ENCODE data around the gene RPL28.

RPL28 gene

GRCh38 chr19:55389386-55390317, 3.9 kb downstream of the RPL28 start:
- no peak for TF ChIP-seq PKNOX1 (IDR thresholded peaks at IDR 0.05)
- TF ChIP-seq SUZ12 (IDR thresholded peaks at IDR 0.05): no peak
- TF ChIP-seq ZNF384 (IDR thresholded peaks at IDR 0.05): no peak
- TF ChIP-seq LEF1 (IDR thresholded peaks at IDR 0.05; ENCODE audit: borderline replicate concordance): no peak
- TF ChIP-seq ARNT (IDR thresholded peaks at IDR 0.05): no peak
- no peak for TF ChIP-seq L3MBTL2 (conservative IDR thresholded peaks at IDR 0.05)
- no peak for TF ChIP-seq FOXM1 (IDR thresholded peaks at IDR 0.05; ENCODE audit: borderline replicate concordance)
- no peak for TF ChIP-seq NFRKB (IDR thresholded peaks at IDR 0.05)
- no peak for TF ChIP-seq FOXA1 (IDR thresholded peaks at IDR 0.05)
- TF ChIP-seq SP1 (IDR thresholded peaks at IDR 0.05): no peak
- no peak for TF ChIP-seq FOXK2 (IDR thresholded peaks at IDR 0.05)
- TF ChIP-seq ELF4 (IDR thresholded peaks at IDR 0.05): no peak
- TF ChIP-seq HDGF (IDR thresholded peaks at IDR 0.05; ENCODE audit: borderline replicate concordance): no peak
- TF ChIP-seq CTBP1 (IDR thresholded peaks at IDR 0.05; ENCODE audit: borderline replicate concordance): no peak
- TF ChIP-seq TARDBP (IDR thresholded peaks at IDR 0.05): no peak
- no peak for TF ChIP-seq BHLHE40 (IDR thresholded peaks at IDR 0.05; ENCODE audit: borderline replicate concordance)
- ChIA-PET POLR2A (interaction anchor here (0.7 to 9.0 kb wide), 10 partner anchors 9 to 223 kb away, joined by 3 to 72 read pairs (median 4); partner anchors contain the start of genes DNAAF3, KMT5C and UBE2S), CTCF (no interaction called here)
- DNase-seq (ENCODE audit: extremely low spot score): no peak

GRCh38 chr19:55390461-55390880, 4.7 kb downstream of the RPL28 start:
- ChIA-PET CTCF (no interaction called here), POLR2A (interaction anchor here (1.2 to 9.0 kb wide), 6 partner anchors 9 to 89 kb away, joined by 3 to 72 read pairs (median 10); partner anchors contain the start of genes KMT5C and UBE2S)
- no peak for DNase-seq (ENCODE audit: extremely low spot score)

GRCh38 chr19:55391191-55391670, 5.5 kb downstream of the RPL28 start:
- no peak for DNase-seq (ENCODE audit: extremely low spot score)
- POLR2A ChIA-PET: interaction anchor here (2.6 to 9.0 kb wide), 3 partner anchors 9 to 52 kb away, joined by 13 to 72 read pairs (median 14); partner anchors contain the start of genes KMT5C and UBE2S
- no peak for TF ChIP-seq SUZ12 (IDR thresholded peaks at IDR 0.05)
- TF ChIP-seq CTBP1 (IDR thresholded peaks at IDR 0.05; ENCODE audit: borderline replicate concordance): no peak

More at GRCh38 chr19:55390461-55390880, 4.7 kb downstream of the RPL28 start:
- TF ChIP-seq L3MBTL2 (conservative IDR thresholded peaks at IDR 0.05) (0 out of 2 replicates have a peak, but pooled peaks have one; percentile 35), BHLHE40 (IDR thresholded peaks at IDR 0.05; ENCODE audit: borderline replicate concordance) (no peak), CTBP1 (IDR thresholded peaks at IDR 0.05; ENCODE audit: borderline replicate concordance) (no peak), FOXA1 (IDR thresholded peaks at IDR 0.05) (no peak)

GRCh38 chr19:55391702-55392615, 6.2 kb downstream of the RPL28 start:
- ChIA-PET CTCF (no interaction called here), POLR2A (interaction anchor here (2.6 to 9.0 kb wide), 3 partner anchors 8 to 53 kb away, joined by 13 to 72 read pairs (median 14); partner anchors contain the start of genes KMT5C and UBE2S)
- TF ChIP-seq PKNOX1 (IDR thresholded peaks at IDR 0.05) (no peak), SUZ12 (IDR thresholded peaks at IDR 0.05) (no peak), ZNF384 (IDR thresholded peaks at IDR 0.05) (no peak), HDGF (IDR thresholded peaks at IDR 0.05; ENCODE audit: borderline replicate concordance) (no peak), L3MBTL2 (conservative IDR thresholded peaks at IDR 0.05) (no peak), BHLHE40 (IDR thresholded peaks at IDR 0.05; ENCODE audit: borderline replicate concordance) (no peak), ARNT (IDR thresholded peaks at IDR 0.05) (no peak), CTBP1 (IDR thresholded peaks at IDR 0.05; ENCODE audit: borderline replicate concordance) (no peak), FOXA1 (IDR thresholded peaks at IDR 0.05) (no peak), LEF1 (IDR thresholded peaks at IDR 0.05; ENCODE audit: borderline replicate concordance) (no peak), ELF4 (IDR thresholded peaks at IDR 0.05) (no peak), SP1 (IDR thresholded peaks at IDR 0.05) (no peak), TARDBP (IDR thresholded peaks at IDR 0.05) (no peak), NFRKB (IDR thresholded peaks at IDR 0.05) (no peak), FOXM1 (IDR thresholded peaks at IDR 0.05; ENCODE audit: borderline replicate concordance) (no peak)
- DNase-seq (ENCODE audit: extremely low spot score): no peak

More at GRCh38 chr19:55391191-55391670, 5.5 kb downstream of the RPL28 start:
- CTCF ChIA-PET: no interaction called here

- DNase-seq (ENCODE audit: extremely low spot score): no peak
- TF ChIP-seq PKNOX1 (IDR thresholded peaks at IDR 0.05) (peak; percentile 67), HDGF (IDR thresholded peaks at IDR 0.05; ENCODE audit: borderline replicate concordance) (no peak)
- CTCF ChIA-PET: no interaction called here
- POLR2A ChIA-PET: interaction anchor here (9.0 kb wide), 1 partner anchor 14 kb away, joined by 72 read pairs; the partner anchor contains the start of gene UBE2S
These were observed 7.4 kb downstream of the RPL28 start for GRCh38 chr19:55392820-55393761.

All from HEK293T (cell line).